ENCODE measurements around the gene NUDT2.

GRCh38 chr9:34371886-34372466 lies 42.6 kb downstream of the NUDT2 start:
- TF ChIP-seq, protein P1, sequence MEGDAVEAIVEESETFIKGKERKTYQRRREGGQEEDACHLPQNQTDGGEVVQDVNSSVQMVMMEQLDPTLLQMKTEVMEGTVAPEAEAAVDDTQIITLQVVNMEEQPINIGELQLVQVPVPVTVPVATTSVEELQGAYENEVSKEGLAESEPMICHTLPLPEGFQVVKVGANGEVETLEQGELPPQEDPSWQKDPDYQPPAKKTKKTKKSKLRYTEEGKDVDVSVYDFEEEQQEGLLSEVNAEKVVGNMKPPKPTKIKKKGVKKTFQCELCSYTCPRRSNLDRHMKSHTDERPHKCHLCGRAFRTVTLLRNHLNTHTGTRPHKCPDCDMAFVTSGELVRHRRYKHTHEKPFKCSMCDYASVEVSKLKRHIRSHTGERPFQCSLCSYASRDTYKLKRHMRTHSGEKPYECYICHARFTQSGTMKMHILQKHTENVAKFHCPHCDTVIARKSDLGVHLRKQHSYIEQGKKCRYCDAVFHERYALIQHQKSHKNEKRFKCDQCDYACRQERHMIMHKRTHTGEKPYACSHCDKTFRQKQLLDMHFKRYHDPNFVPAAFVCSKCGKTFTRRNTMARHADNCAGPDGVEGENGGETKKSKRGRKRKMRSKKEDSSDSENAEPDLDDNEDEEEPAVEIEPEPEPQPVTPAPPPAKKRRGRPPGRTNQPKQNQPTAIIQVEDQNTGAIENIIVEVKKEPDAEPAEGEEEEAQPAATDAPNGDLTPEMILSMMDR (IDR thresholded peaks at IDR 0.05): no peak
- TF ChIP-seq POLR2A (IDR thresholded peaks at IDR 0.05): no peak
